NCI-H446 (cell line): ENCODE data around the gene XYLB.
"Not testable (repeated sequence)": the region's sequence is repeated elsewhere in the genome, so short reads cannot be mapped to it uniquely, and the experiment has no call there.

Experiments
- DNase-seq, 2 experiments: peaks; one replicate each; lab custom pipeline; 2025; lab: John Stamatoyannopoulos, UW

XYLB gene

GRCh38 chr3:38346587-38347410 lies at the start of gene XYLB:
Gene XYLB, plus strand, starts transcription at chr3:38346785. Its CDS starts 84 bp downstream, at chr3:38346869.
- DNase-seq = peak in 1 of 2 experiments; percentile 78

DNA sequence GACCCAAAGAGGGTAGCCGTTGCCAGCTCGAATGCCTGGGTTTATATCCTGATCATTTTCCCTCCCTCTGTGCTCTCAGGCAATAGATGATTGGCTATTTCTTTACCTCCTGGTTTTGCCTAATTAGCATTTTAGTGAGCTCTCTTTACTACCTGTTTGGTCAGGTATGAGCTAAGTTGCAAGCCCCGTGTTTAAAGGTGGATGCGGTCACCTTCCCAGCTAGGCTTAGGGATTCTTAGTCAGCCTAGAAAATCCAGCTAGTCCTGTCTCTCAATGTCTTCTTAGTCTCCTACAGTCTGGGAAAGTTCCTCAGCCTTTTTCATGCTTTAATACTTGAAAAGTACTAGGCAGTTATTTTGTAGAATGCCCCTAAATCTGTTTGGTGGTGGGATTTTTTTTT lies 49.5 kb upstream of the XYLB start:
- DNase-seq = not testable (repeated sequence)

DNA sequence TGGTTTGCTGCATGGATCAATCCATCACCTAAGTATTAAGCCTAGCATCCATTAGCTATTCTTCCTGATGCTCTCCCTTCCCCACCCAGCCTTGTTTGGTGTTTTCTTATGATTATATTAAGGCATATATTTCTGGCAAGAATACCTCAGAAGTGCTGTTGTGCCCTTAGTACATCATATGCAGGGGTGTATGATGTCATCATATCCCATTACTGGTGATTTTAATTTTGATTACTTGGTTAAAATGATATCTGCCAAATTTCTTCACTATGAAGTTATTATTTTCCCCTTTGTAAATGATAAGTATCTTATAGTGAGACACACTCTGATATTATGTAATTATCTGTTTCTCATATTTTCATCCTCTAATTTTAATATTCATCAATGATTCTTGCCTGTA lies 49.0 kb upstream of the XYLB start:
- DNase-seq = no peak

DNA sequence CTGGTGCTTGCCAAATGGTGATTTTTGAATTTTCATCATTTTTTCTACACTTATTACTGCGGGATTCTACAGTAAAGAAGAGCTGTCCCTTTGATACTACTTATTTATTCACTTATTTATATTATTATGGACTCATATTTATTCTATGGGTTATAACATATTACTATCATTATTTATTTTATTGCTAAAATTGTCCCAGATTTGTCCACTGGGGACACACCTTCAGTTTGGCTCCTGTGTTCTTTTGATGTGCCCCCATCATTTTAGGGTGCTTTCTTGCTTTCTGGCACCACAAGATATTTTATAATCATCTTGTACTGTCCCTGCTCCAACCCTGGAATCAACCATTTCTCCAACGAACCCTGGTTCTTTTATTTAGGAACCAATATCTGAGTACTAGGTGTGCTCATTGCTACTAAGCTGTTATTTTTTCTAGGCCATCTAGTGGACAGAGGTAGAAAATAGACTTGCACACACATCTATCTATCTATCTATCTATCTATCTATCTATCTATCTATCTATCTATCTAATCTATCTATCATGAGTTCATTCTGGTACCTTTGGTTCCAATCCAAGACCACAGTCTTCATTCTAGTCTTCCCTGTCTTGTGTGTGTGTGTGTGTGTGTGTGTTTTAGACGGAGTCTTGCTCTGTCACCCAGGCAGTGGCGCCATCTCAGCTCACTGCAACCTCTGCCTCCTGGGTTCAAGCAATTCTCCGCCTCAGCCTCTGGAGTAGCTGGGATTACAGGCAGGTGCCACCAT lies 48.5 kb upstream of the XYLB start:
- no peak for DNase-seq

- no peak for DNase-seq
Measured at GRCh38 chr3:38306941-38307340, 39.6 kb upstream of the XYLB start.

GRCh38 chr3:38307599-38307998 lies 39.0 kb upstream of the XYLB start:
- no peak for DNase-seq

- no peak for DNase-seq
Measured at GRCh38 chr3:38308456-38308855, 38.1 kb upstream of the XYLB start.

DNA sequence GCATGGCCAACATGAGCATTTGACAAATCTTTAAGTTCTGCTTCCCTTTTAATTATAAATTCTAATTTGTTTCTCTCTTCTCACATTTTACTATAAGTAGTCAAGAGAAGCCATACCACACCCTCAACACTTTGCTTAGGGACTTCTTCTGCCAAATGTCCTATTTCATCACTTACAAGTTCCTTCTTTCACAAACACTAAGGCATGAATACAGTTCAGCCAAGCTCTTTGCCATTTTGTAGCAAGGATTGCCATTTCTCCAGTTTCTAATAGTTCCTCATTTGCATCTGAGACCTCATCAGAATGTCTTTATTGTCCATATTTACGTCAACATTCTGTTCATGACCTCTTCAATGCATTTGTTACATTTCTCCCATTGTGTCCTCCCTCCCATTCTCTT lies 35.1 kb upstream of the XYLB start:
- DNase-seq = no peak

DNA sequence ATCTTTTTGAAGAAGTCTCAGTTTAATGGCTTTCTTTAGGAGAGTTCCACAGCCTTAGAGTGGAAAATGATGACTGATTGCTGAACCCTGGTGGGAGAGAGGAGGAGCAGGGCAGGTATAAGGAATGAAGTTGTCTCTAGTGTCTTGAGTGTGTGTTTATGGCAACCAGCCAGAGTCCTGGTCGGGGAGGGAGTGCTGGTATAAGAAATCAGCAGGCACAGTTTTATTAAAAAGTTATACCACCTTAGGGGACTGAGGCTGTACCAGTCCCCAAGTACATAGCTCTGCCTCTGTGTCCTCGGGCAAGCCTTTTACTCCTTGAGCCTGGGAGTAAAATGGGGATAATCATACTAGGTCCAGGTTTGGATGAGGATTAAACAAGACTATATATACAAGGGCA lies 34.6 kb upstream of the XYLB start:
- DNase-seq = no peak

DNA sequence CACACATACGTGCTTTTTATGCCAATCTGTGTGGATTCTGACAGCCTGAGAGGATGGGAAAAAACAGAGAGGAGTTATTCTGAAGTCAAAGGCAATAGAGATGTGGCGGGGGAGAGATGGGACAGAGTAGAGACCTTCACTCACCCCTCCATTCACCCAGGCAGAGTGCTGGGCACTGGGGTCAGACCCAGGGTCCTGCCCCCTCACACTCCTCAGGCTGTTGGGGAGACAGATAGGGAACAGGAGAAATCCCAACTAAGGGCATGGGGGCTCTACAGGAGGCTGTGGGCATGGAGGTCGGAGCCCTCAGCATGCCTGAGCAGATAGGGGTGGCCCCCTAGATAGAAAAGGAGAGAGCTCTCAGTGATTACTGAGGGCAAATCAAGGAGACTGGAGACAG lies 34.2 kb upstream of the XYLB start:
- no peak for DNase-seq

DNA sequence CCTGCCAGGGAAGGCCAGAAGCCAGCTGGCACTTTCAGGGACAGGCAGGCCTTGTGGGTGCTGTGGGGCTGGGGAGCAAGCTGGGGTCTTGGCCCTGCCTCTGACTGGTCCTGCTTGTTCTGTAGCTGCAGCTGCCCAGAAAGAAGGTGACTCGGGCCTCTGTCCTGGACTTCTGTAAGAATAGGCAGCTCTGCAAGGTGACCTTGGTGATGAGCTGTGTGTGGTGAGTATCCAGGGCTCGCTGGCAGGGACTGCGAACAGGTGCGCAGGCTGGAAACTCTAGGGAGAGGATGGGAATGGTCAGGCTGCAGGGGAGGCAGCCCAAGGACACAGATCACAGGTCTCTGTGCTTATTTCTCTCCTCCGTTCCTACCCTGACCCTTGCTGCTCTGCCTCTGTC lies 33.3 kb upstream of the XYLB start:
- no peak for DNase-seq

- no peak for DNase-seq
Measured at GRCh38 chr3:38313695-38314094, 32.9 kb upstream of the XYLB start.

DNA sequence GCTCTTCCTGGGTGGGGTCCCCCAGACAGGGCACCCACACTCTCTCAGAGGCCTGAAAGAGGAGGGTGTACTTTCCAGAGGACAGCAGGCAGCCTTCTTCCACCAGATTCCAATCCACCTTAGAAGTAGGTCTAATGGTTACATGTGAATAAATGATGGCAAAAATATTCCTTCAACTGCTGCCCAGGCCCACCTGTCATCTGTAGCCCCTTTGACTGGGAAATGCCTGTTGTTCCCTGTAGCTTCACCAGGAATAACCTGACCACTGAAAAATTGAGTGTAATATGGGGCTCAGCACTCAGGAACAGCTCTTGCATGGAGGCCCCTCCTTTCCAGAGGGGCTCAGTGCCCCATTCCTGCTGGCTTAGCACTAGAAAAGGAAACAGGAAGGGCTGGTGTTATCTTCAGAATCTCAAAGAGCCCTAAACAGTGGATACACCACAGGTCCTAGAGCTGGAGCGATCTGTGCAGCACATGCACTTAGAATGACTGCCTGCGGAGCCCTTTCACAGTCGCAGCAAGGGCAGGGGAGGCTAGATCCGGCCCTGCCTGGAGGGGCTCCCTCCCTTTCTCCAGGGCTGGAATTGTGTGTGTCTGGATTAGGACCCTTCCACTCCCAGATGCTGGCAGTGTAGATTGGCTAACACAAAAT lies 32.3 kb upstream of the XYLB start:
- no peak for DNase-seq

- DNase-seq = no peak
Measured at GRCh38 chr3:38314764-38315487, 31.7 kb upstream of the XYLB start.

GRCh38 chr3:38315488-38316230 lies 30.9 kb upstream of the XYLB start:
- DNase-seq = no peak

DNA sequence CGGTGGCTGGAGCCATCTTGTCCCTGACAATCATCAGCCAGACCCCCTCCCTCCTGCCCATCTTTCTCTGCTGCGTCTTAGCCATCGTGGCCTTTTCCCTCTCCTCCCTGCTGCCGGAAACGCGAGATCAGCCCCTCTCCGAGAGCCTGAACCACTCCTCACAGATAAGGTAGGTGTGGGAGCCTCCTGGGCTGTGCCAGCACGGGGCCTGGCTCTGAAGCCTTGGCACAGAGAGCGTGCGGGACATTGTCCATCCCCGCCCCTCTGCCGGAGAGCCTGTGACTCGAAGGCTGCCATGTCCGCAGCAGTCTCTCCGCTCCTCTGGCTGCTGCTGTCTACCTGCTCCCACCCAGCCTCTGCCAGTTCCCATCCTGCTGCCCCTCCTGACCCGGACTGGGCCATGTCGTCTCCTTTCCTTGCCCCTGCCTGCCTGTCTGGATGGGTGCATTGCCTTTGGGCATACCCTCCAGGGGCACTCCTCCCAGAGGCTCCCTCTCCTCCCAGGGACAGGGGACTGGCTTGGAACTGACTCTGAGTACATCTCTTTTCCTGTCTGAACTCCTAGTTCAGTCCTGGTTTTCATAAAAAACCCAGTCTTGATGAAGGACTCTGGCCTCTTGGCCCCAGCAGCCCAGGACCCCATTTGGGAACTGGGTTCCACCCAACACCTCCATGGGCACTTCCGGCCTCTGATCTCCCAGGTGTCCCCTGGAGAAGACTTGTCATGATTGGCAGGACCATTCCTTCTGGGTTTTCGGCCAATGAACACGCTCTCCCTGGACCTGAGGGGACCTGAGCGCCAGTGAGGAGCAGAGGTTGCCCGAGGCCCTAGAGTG lies 30.0 kb upstream of the XYLB start:
- DNase-seq = no peak

- DNase-seq = no peak
Measured at GRCh38 chr3:38317192-38317759, 29.3 kb upstream of the XYLB start.

DNA sequence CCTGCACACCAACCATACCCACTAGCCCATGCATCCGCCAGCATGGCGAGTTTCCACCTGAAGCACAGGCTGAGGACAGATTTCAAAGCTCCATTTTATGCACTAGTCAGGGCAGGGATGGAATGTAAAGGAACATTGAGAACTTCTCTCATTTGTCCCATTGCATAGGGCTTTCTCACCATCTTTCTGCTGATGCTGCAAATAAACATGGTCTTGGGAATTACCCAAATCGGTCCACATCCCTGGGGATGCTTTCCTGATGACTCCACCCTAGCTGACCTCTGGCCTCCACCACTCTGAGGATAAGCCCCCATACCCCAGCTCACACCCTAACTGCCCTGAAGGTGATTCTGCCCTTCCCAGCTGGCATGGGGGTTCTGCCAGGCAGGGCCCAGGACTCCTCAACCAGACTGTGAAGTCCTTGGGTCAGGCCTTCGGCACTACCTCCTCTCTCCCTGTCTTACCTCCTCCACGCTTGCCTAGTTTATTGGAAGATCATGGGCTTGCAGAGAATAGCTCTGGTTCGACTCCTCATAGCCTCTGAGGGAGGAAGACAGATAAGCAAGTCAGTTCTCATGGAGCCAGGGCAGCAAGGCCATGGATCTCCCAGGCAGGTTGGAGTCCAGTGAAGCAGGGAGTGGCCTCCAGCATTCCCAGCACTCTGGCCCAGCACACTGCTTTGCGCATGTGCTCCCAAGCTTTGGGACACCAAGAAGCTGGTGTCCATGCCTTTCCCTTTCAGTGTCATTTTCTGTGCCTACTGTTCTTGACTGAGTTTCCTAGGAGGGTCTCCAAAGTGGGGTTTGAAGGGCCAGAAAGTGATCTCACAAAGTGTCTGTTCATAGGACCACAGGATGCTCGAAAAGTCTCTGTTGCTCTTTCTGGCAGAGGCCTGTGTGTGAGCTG lies 27.6 kb upstream of the XYLB start:
- DNase-seq = no peak

- not testable (repeated sequence) for DNase-seq
Measured at GRCh38 chr3:38320638-38321037, 25.9 kb upstream of the XYLB start.
